HepG2 (cell line): ENCODE data around the gene ATRX. TPM values are rescaled to one million over a fixed set of nuclear protein-coding genes. Genes with fewer than 3 reads are reported as not detected.
"Not testable (repeated sequence)": the region's sequence is repeated elsewhere in the genome, so short reads cannot be mapped to it uniquely, and the experiment has no call there.

ENCODE experiments used
- ATAC-seq: fragments of 200-7000 bp; cut with Tn5 transposase; 3 replicates; pipeline ENCODE4 v1.9.1; 2020; ENCODE audit warnings: mild to moderate bottlenecking, moderate library complexity
- BruUV-seq: library from RNA; stranded (reverse); fragments of 400-500 nt; replicated peaks from 2 replicates; lab custom pipeline; 2021; lab: Mats Ljungman, UMichigan
- CTCF ChIA-PET: fragments of 300-600 bp; formaldehyde crosslinking; extraction: SDS; loops from one replicate; lab custom pipeline; 2021; ENCODE audit warnings: low total read pairs, inconsistent platforms, low intra/inter-chr PET ratio; lab: Yijun Ruan, JAX
- POLR2A ChIA-PET: fragments of 350-600 bp; sonication (Branson Sonifier 250); formaldehyde crosslinking; loops from one replicate; lab custom pipeline; 2020; ENCODE audit warnings: antibody characterized with exemption, inconsistent platforms; lab: Yijun Ruan, JAX
- DNase-seq: peaks from one replicate; pipeline ENCODE4 v3.0.0-alpha.2; 2015; ENCODE audit warnings: low spot score
- FAIRE-seq: peaks from 3 replicates; lab custom pipeline; 2011; peaks lifted over from hg19 to GRCh38; lab: Jason Lieb, UNC
- H2AFZ ChIP-seq: one replicate; pipeline ENCODE4 v1.6.1; 2011; ENCODE audit warnings: low read length, inconsistent platforms
- H3K27ac ChIP-seq: fragments of 300-600 bp; 3 replicates; pipeline ENCODE4 v1.8.0; 2011; ENCODE audit warnings: mixed run types, mild to moderate bottlenecking, mixed read lengths, low read length, inconsistent platforms; ENCODE audit not compliant: insufficient read depth; ENCODE audit errors: extremely low read length
- H3K27me3 ChIP-seq, 2 experiments: fragments of 200-600 bp in 1 of 2; 2 replicates in 1 of 2; 3 replicates in 1 of 2; pipeline versions ENCODE4 v1.6.0 to v1.8.0; 2011; ENCODE audit warnings: low read length in 2 of 2, mild to moderate bottlenecking in 2 of 2, moderate library complexity in 2 of 2, inconsistent platforms in 1 of 2; ENCODE audit not compliant: insufficient read depth in 2 of 2, control insufficient read depth in 1 of 2
- H3K36me3 ChIP-seq, 2 experiments: fragments of 200-600 bp in 1 of 2; replicated peaks in 1 of 2; 2 replicates in 1 of 2; 3 replicates in 1 of 2; pipeline versions ENCODE4 v1.5.1 to v1.8.0; 2011; ENCODE audit warnings: low read length in 2 of 2, inconsistent platforms in 1 of 2; ENCODE audit not compliant: insufficient read depth in 2 of 2, control insufficient read depth in 1 of 2
- H3K4me1 ChIP-seq: 2 replicates; pipeline ENCODE4 v1.5.1; 2012; ENCODE audit warnings: low read length, inconsistent platforms; ENCODE audit not compliant: insufficient read depth
- H3K4me2 ChIP-seq: 2 replicates; pipeline ENCODE4 v1.6.0; 2011; ENCODE audit warnings: low read depth, low read length, inconsistent platforms
- H3K4me3 ChIP-seq, 3 experiments: fragments of 200-600 bp in 1 of 3; sonication (generic), shearing (Covaris generic) in 1 of 3; replicated peaks in 1 of 3; 2 replicates each; pipeline ENCODE4 v1.5.1; 2011 to 2016; ENCODE audit warnings: low read length in 3 of 3, inconsistent platforms in 2 of 3, low read depth in 2 of 3, mild to moderate bottlenecking in 2 of 3, control low read depth in 1 of 3, mixed read lengths in 1 of 3; ENCODE audit not compliant: insufficient read depth in 1 of 3
- H3K79me2 ChIP-seq: one replicate; pipeline ENCODE4 v1.6.1; 2011; ENCODE audit warnings: low read length, inconsistent platforms; ENCODE audit not compliant: insufficient read depth
- H3K9ac ChIP-seq: 2 replicates; pipeline ENCODE4 v1.6.0; 2011; ENCODE audit warnings: mild to moderate bottlenecking, low read depth, low read length, inconsistent platforms; ENCODE audit not compliant: insufficient read depth
- H3K9me3 ChIP-seq: 2 replicates; pipeline ENCODE4 v1.5.1; 2012; ENCODE audit warnings: mild to moderate bottlenecking, low read length
- H4K20me1 ChIP-seq: 2 replicates; pipeline ENCODE4 v1.6.0; 2011; ENCODE audit warnings: inconsistent platforms, mild to moderate bottlenecking, low read length, moderate library complexity; ENCODE audit not compliant: insufficient read depth
- ZNF121 ChIP-seq: sonication (generic); formaldehyde crosslinking; IDR thresholded peaks from 2 replicates; pipeline ENCODE4 v1.5.0; 2020; ENCODE audit warnings: mild to moderate bottlenecking, missing genetic modification reagents
- WGBS: methylation state at CpG from one replicate; pipeline ENCODE4 v1.1.6; 2017; ENCODE audit warnings: low lambda C conversion rate; 5-methylcytosine and 5-hydroxymethylcytosine counted together
- in situ Hi-C: cut with HindIII; loops from 2 replicates; pipeline ENCODE4 v1.10.0; 2017; ENCODE audit warnings: low pct_unique_long_range_greater_than_20kb; ENCODE audit not compliant: extremely low pct_ligation_motif_present
- intact Hi-C: fragments of 100-400 bp; cut with micrococcal nuclease; formaldehyde crosslinking; loops from one replicate; pipeline ENCODE4 v1.10.0; 2022; ENCODE audit not compliant: unreplicated experiment
- polyA plus RNA-seq, 8 experiments: library from polyadenylated mRNA; depleted of rRNA in 3 of 8; stranded (reverse) in 7 of 8; unstranded in 1 of 8; fragments of >200 nt; fragmentation: Illumina TruSeq in 4 of 8; extraction: Trizol in 4 of 8; gene quantifications; 2 replicates each; pipeline versions ENCODE4 v1.2.1 to v1.2.3, GENCODE V29; 2011 to 2016; ENCODE audit warnings: low read depth in 4 of 8, missing spikeins in 1 of 8, mixed read lengths in 1 of 8; ENCODE audit not compliant: insufficient read depth in 1 of 8
- total RNA-seq, 5 experiments: library from RNA; depleted of rRNA; stranded (reverse); fragments of >200 nt; fragmentation: Illumina TruSeq; extraction: Trizol; gene quantifications; 2 replicates each; pipeline ENCODE4 v1.2.3, GENCODE V29; 2016; ENCODE audit warnings: low read depth in 1 of 5

Gene ATRX
- total and polyA plus RNA-seq, 2 of the 13 experiments (the other 11 are each of a cell fraction or from before 2014, with no cell fraction given): 26.1 to 44.5 TPM

GRCh38 chrX:77831544-77831943 is 45.5 kb upstream of the ATRX start:
- FAIRE-seq, H3K9me3 ChIP-seq, H3K4me2 ChIP-seq, H3K4me1 ChIP-seq, H3K79me2 ChIP-seq, H2AFZ ChIP-seq, H3K4me3 ChIP-seq, POLR2A ChIA-PET, DNase-seq, BruUV-seq, H3K27me3 ChIP-seq, H3K27ac ChIP-seq, ATAC-seq, H3K9ac ChIP-seq, in situ Hi-C loops, intact Hi-C loops, H3K36me3 ChIP-seq, CTCF ChIA-PET, H4K20me1 ChIP-seq: not testable (repeated sequence)
- peak; percentile 86 for TF ChIP-seq ZNF121 (CRISPR knock-in tag)
- TF ChIP-seq, all 625 proteins: peak for 1; not testable (repeated sequence) for 624
- 88% methylated on average over 5 of the region's 5 CpGs for whole genome bisulfite sequencing

- H3K36me3 ChIP-seq, H3K27ac ChIP-seq, H3K79me2 ChIP-seq, H3K9ac ChIP-seq, DNase-seq, in situ Hi-C loops, H3K4me2 ChIP-seq, BruUV-seq, H3K4me3 ChIP-seq, H3K27me3 ChIP-seq, CTCF ChIA-PET, POLR2A ChIA-PET, H4K20me1 ChIP-seq, H3K9me3 ChIP-seq, FAIRE-seq, H2AFZ ChIP-seq, H3K4me1 ChIP-seq, ATAC-seq, intact Hi-C loops: not testable (repeated sequence)
- WGBS: 61% methylated on average over 2 of the region's 2 CpGs
These were observed 36.0 kb upstream of the ATRX start for GRCh38 chrX:77821989-77822388.
